Activated T-helper 1 cell treated with anti-CD3 and anti-CD28 coated beads, Interleukin-12 subunit alpha, Interleukin-12 subunit beta, Interleukin-2, Interleukin-4 antibody, amounts not matched to agents 30 ng/mL and 10 ng/mL and 1 ng/mL, durations not matched to agents 14 hours and 24 hours and 36 hours (primary cell): Measurements from ENCODE around the gene SIX3. TPM values are rescaled to one million over a fixed set of nuclear protein-coding genes. Genes with fewer than 3 reads are reported as not detected.

ENCODE experiments used
- DNase-seq: peaks from one replicate; pipeline ENCODE4 v3.0.0; 2021; ENCODE audit warnings: low spot score
- H3K27ac Mint-ChIP-seq: one replicate; pipeline ENCODE4 v1.8.0; 2021; ENCODE audit warnings: mild to moderate bottlenecking, mixed read lengths
- H3K27me3 Mint-ChIP-seq: one replicate; pipeline ENCODE4 v1.8.0; 2022; ENCODE audit warnings: mild to moderate bottlenecking, moderate library complexity, mixed read lengths; ENCODE audit not compliant: insufficient read depth
- H3K36me3 Mint-ChIP-seq: one replicate; pipeline ENCODE4 v1.8.0; 2021; ENCODE audit warnings: low read depth, mixed read lengths
- H3K4me1 Mint-ChIP-seq: one replicate; pipeline ENCODE4 v1.8.0; 2021; ENCODE audit warnings: low read depth, mixed read lengths
- H3K4me3 Mint-ChIP-seq: one replicate; pipeline ENCODE4 v1.8.0; 2021; ENCODE audit warnings: mild to moderate bottlenecking, moderate library complexity, mixed read lengths
- H3K9me3 Mint-ChIP-seq: one replicate; pipeline ENCODE4 v1.8.0; 2021; ENCODE audit warnings: mixed read lengths
- intact Hi-C: fragments of 100-400 bp; cut with micrococcal nuclease; formaldehyde crosslinking; loops from one replicate; pipeline ENCODE4 v1.15.1; 2024
- total RNA-seq: library from RNA; stranded (reverse); gene quantifications from 2 replicates; pipeline ENCODE4 v1.2.3, GENCODE V29; 2022

The SIX3 gene
- total RNA-seq, 1 donor from 2014 or later, result not detected

DNA sequence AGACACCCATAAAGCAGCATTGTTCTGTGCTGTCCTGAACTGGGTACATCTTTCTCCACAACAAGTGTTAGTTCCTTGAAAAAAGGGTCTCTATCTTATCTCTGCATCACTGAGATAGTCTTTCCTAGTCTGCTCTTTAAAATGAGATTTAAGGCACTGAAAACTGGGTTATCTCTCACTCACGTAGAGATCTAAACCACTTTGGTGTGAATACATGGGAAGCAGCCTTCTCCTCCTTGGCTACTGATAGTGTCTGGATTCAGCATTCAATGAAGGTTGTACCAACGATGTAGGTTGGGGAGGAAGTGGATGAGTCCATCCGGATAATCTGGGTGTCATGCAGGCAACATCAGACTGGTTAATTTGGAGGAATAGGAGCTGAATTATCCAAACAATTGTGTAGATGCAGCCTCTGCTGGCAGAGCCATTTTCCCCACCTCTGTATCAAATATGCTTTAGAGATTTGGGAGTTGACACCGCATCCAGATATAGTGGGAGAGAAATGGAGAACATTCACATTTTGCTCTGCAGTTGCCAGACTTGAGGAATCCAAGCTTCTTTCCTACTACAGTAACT is 15.9 kb upstream of the SIX3 start:
- peaks cover 5% of the 10 kb centered on the region for H3K4me1 Mint-ChIP-seq
- H3K27me3 Mint-ChIP-seq, result peaks cover 65% of the 10 kb centered on the region
- no peak overlapping the region for H3K4me3 Mint-ChIP-seq
- no peaks in the 10 kb centered on the region for H3K36me3 Mint-ChIP-seq
- DNase-seq, result no peak
- no peak overlapping the region for H3K27ac Mint-ChIP-seq
- intact Hi-C loops, result no loop called here
- H3K9me3 Mint-ChIP-seq, result no peaks in the 10 kb centered on the region

GRCh38 chr2:44926957-44927356 is 14.5 kb upstream of the SIX3 start:
- peaks cover 75% of the 10 kb centered on the region for H3K27me3 Mint-ChIP-seq
- intact Hi-C loops, result no loop called here
- peaks cover 2% of the 10 kb centered on the region for H3K36me3 Mint-ChIP-seq
- peaks cover 5% of the 10 kb centered on the region for H3K4me1 Mint-ChIP-seq
- DNase-seq, result no peak
- H3K9me3 Mint-ChIP-seq, result no peaks in the 10 kb centered on the region
- H3K4me3 Mint-ChIP-seq, result no peak overlapping the region
- no peak overlapping the region for H3K27ac Mint-ChIP-seq

DNA sequence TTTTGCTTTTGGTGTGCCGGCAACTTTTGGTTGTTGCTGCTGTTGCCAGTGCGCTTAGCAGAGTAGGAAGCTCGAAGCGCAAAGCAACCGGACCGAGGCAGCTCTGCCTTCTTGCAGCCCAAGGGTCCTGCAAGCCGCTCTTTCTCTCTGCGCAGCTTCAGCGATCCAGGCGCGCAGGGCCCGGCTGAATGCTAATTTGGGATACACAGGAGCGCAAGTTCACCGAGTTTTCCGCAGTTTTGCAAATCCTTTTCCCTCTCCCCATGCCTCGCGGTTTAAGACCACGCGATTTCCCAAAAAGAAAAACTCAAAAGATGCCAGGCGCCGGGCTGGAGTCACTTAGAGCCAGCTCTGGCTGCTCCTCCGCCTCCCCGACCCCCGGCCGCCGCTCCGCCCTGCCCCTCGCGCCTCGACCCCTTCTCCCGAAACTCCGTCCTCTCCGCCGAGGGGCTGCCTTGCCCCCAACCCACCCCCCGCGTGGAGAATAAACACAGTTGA is 13.5 kb upstream of the SIX3 start:
- DNase-seq, result no peak
- H3K4me3 Mint-ChIP-seq, result no peak overlapping the region

DNA sequence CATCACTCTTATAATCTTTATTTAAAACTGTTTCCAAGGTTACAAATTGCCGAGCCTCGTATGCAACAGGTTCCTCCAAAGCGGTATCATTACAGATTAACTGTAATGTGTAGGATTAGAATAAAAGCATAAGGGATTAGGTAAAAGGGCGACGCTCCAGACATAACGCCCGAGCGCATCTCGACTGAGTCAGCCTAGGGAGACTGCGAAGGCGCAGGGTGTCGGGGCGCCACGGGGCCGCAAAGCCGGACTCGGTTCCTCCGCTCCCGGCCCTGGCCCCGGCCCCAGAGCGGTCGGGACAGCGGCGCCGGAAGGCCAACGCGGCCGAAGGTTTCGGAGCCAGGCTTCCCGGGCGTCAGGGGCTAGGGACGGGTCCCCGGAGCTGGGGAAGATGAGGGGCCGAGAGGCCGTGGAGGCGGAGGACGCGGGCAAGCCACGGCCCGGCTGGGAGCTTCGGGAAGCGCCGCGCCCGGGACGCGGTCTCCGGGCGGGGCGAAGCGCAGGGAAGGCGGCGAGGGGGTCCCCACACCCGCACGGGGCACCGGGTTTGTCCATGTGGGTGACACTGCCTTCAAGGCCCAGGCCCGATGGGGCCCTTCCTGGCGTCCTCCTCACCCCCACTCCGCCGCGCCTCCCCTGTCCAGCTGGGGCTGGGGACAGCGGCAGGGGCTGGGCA is 12.9 kb upstream of the SIX3 start:
- no peak overlapping the region for H3K27ac Mint-ChIP-seq
- peaks cover 5% of the 10 kb centered on the region for H3K4me1 Mint-ChIP-seq
- no peak overlapping the region for H3K4me3 Mint-ChIP-seq
- H3K36me3 Mint-ChIP-seq, result peaks cover 4% of the 10 kb centered on the region
- intact Hi-C loops, result no loop called here
- no peak for DNase-seq
- no peaks in the 10 kb centered on the region for H3K9me3 Mint-ChIP-seq
- peaks cover 84% of the 10 kb centered on the region for H3K27me3 Mint-ChIP-seq

More for the DNA sequence above, 13.5 kb upstream of the SIX3 start:
- H3K36me3 Mint-ChIP-seq, result peaks cover 4% of the 10 kb centered on the region
- intact Hi-C loops, result no loop called here
- peaks cover 84% of the 10 kb centered on the region for H3K27me3 Mint-ChIP-seq
- H3K9me3 Mint-ChIP-seq, result no peaks in the 10 kb centered on the region
- H3K4me1 Mint-ChIP-seq, result peaks cover 5% of the 10 kb centered on the region
- no peak overlapping the region for H3K27ac Mint-ChIP-seq

DNA sequence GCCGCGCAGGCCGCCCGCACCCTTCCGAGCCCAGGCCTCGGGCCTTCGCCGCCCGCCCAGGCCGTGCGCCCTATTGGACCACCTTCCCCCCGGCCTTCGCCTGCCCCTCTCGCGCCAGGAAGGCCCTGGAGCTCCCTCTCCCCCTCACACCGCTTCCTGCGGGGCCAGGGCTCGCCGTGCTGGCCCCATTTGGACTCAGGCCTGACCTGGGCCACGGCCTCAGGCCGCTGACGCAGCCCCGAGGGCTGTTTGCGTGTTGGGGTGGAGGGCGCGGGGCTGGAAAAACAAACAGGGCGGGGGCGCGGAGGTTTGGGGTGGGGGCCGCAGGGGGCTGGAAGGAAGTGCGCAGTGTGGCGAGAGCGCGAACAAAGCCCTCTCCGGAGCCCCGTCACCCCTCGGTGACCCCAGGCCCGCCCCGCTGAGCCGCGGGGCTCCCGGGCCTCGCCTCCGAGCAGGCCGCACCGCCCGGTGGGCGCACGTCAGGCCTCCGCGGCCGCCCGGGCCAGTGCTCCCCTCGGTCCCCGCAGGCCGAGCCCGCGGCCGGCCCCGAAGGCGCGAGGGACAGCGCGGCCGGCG is 12.3 kb upstream of the SIX3 start:
- Mint-ChIP-seq H3K9me3 (no peaks in the 10 kb centered on the region), H3K27ac (no peak overlapping the region), H3K27me3 (peaks cover 84% of the 10 kb centered on the region), H3K4me3 (no peak overlapping the region), H3K4me1 (peaks cover 5% of the 10 kb centered on the region), H3K36me3 (peaks cover 4% of the 10 kb centered on the region)
- intact Hi-C loops, result no loop called here
- DNase-seq, result no peak

DNA sequence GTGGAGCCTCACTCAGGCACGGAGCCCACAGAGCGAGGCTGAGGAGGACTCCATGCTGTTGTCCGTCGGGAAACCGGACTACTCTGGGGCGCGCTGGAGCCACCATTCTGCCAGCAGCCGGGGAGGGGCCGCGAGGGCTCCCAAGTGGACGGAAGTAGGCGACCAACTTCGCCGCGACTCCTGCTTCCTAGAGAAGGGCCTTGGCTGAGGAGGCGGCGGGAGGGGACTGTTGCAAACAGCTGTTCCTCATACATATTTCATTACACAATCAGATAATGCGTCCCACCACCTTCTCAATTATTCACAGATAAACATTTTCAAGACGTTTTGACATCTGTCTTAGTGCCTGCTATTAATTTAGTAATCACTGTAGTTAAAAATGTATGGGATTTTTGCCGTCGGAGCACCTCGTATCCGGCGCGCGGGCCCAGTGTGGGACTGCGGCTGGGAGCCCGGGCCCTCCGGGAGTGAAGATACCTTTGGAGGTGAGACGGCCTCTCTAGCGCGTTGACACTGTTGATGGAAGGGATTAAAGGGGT is 11.7 kb upstream of the SIX3 start:
- Mint-ChIP-seq H3K36me3 (peaks cover 4% of the 10 kb centered on the region), H3K27me3 (peaks cover 85% of the 10 kb centered on the region), H3K27ac (no peak overlapping the region), H3K9me3 (no peaks in the 10 kb centered on the region), H3K4me3 (no peak overlapping the region), H3K4me1 (peaks cover 5% of the 10 kb centered on the region)
- intact Hi-C loops, result loop anchor here (1.0 to 2.0 kb wide), 3 partner anchors 11 to 129 kb away; partner anchors contain the start of gene SIX3
- no peak for DNase-seq

GRCh38 chr2:44930274-44931197 is 11.0 kb upstream of the SIX3 start:
- Mint-ChIP-seq H3K27me3 (peaks cover 83% of the 10 kb centered on the region), H3K4me1 (peaks cover 5% of the 10 kb centered on the region), H3K9me3 (no peaks in the 10 kb centered on the region), H3K27ac (no peak overlapping the region), H3K4me3 (no peak overlapping the region), H3K36me3 (peaks cover 4% of the 10 kb centered on the region)
- DNase-seq, result no peak
- intact Hi-C loops, result loop anchor here (1.0 to 2.0 kb wide), 3 partner anchors 11 to 130 kb away; partner anchors contain the start of gene SIX3

DNA sequence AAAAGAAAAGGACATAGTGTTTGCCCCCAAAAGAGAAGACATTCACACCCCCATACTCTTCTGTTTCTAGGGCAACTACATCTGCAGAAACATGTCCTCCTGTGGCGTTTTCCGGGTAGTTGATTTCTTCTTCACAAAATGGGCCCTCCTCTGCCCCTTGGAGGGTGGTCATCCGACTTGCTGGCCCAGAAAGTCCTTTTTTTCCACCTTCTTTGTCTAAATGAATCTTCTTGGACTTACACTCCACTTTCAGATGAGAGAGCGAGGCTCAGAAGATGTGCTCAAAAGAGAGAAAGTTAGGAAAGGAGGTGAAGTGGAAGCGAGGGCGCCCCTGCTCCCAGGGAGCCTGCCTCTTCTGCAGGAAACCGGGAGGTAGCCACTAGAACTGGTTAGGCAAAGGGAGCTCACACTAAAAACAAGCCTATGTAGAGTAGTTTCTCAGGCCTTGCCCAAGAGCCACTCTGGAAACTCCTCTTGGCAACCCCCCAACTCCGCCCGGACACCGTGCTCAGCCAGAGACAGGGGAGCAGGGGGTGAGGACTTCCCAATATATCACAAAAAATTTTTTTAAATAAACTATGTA is 10.2 kb upstream of the SIX3 start:
- no peak for DNase-seq
- Mint-ChIP-seq H3K4me1 (peaks cover 5% of the 10 kb centered on the region), H3K36me3 (peaks cover 4% of the 10 kb centered on the region), H3K9me3 (no peaks in the 10 kb centered on the region), H3K27me3 (peaks cover 80% of the 10 kb centered on the region), H3K27ac (peak overlapping the region; percentile 35), H3K4me3 (no peak overlapping the region)
- intact Hi-C loops, result loop anchor here (2.0 kb wide), 2 partner anchors 74 to 130 kb away; no protein-coding TSS in a partner anchor

DNA sequence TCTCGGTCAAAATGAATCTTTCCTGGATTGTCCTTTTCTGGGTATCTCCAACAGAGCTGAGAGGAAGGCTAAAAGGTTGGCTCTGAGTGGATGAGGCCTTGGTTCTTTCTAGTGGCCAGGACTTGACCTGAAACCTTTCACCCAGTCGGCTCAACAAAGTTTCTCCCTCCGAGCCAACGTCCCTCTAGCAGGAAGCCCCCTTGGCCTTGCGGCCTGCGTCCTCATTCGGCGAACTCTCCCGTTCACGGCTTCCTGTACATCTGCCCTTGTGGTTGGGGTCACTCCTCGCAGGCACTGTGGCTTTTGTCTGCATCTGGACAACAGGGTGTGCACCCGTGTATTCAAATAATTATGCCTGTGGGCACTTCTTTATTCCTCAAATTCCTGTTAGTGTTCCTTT is 9.4 kb upstream of the SIX3 start:
- intact Hi-C loops, result no loop called here
- H3K27ac Mint-ChIP-seq, result peak overlapping the region; percentile 73
- DNase-seq, result no peak

DNA sequence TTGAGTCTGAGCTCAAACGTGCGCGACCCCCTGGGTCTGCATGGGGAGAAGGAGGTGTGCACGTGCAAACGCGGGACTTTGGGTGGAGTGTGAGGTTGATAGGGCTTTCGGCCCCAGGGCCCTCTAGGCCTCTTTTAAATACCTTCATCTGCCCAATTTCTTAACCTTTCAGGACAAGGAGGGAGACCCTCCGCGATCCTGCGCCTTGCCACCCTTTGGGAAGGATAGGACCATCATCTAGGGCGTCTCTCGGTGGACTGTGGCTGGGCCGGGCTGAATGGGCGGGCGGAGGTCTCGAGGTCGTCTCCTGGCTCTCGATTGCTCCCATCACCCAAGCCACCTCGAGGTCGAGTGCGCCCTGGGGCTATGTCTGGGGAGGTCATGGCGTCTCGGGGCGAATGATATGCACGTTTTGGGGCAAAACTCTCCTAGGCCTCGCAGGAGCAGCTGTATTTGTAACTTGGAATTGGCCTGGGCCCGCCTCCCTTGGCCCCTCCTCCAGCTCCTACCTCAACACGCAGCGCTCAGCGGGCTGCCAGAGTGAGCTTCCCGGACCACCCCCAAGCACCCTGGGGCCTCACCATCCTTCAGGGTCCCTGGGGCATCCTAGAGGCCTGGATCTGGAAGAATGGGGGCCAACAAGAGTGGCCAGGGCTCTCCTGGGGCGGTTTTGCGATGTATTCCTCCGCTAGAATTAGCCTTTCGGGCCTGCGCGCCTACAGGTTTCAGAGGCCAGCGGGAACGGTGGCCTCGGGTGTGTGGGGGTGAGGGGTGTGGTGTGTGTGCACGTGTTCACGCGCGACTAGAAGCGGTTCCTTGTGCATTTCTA is 8.7 kb upstream of the SIX3 start:
- peaks cover 78% of the 10 kb centered on the region for H3K27me3 Mint-ChIP-seq
- peaks cover 5% of the 10 kb centered on the region for H3K4me1 Mint-ChIP-seq
- intact Hi-C loops, result no loop called here
- H3K9me3 Mint-ChIP-seq, result no peaks in the 10 kb centered on the region
- no peak overlapping the region for H3K4me3 Mint-ChIP-seq
- H3K36me3 Mint-ChIP-seq, result peaks cover 4% of the 10 kb centered on the region
- DNase-seq, result no peak
- H3K27ac Mint-ChIP-seq, result peak overlapping the region; percentile 73

More for the DNA sequence above, 9.4 kb upstream of the SIX3 start:
- no peaks in the 10 kb centered on the region for H3K9me3 Mint-ChIP-seq
- H3K4me1 Mint-ChIP-seq, result peaks cover 5% of the 10 kb centered on the region
- H3K4me3 Mint-ChIP-seq, result no peak overlapping the region
- H3K36me3 Mint-ChIP-seq, result peaks cover 4% of the 10 kb centered on the region
- peaks cover 81% of the 10 kb centered on the region for H3K27me3 Mint-ChIP-seq

DNA sequence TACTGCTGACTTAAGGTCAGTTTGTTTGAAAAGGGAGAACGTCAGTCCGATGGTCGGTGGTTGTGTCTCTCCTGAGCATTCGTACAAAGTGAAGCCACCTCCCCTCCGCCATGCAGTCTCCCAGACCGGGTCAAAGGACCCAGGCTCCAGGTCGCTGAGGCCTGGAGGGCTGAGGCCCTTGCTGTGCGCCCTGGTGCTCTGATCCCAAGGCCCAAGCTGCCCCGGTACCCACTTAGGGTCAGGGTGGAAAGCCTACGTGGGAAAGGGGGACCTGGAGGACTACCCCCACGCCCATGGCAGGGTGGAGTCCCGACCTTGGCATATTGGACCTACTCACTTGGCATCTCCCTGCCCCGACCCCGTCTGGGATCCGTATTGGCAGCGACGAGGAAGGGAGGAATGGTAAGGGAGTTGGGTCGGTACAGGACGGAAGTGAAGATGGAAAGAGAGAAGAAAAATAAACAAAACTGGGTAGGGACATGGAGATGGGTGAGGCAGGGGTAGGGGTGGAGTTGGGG is 8.0 kb upstream of the SIX3 start:
- DNase-seq, result no peak
- intact Hi-C loops, result no loop called here
- H3K27ac Mint-ChIP-seq, result no peak overlapping the region
- H3K4me1 Mint-ChIP-seq, result peaks cover 5% of the 10 kb centered on the region
- H3K9me3 Mint-ChIP-seq, result no peaks in the 10 kb centered on the region
- peaks cover 4% of the 10 kb centered on the region for H3K36me3 Mint-ChIP-seq
- no peak overlapping the region for H3K4me3 Mint-ChIP-seq
- peaks cover 78% of the 10 kb centered on the region for H3K27me3 Mint-ChIP-seq
